Stomach (tissue), 9 donors: Measurements from ENCODE around the gene HNF1B. TPM values are rescaled to one million over a fixed set of nuclear protein-coding genes. Genes with fewer than 3 reads are reported as not detected.

Experiments used
- DNase-seq, 2 donors: peaks; one replicate each; pipeline versions ENCODE4 v3.0.0 to v3.0.0-alpha.2; 2013 to 2019
- H3K27ac ChIP-seq, 5 donors: fragments of 200-600 bp in 4 of 5; sonication (generic) in 4 of 5; one replicate each; pipeline ENCODE4 v1.5.1; 2013 to 2019; ENCODE audit warnings: mild to moderate bottlenecking in 1 of 5, moderate library complexity in 1 of 5
- H3K27me3 ChIP-seq, 3 donors: fragments of 200-600 bp; sonication (generic); one replicate each; pipeline ENCODE4 v1.5.1; 2017 to 2019; ENCODE audit warnings: mixed run types in 1 of 3
- H3K36me3 ChIP-seq, 4 donors: fragments of 200-600 bp; sonication (generic); 1 replicate in 3 of 4; 2 replicates in 1 of 4; pipeline ENCODE4 v1.5.1; 2016 to 2019
- H3K4me1 ChIP-seq, 4 donors: fragments of 200-600 bp; sonication (generic); one replicate each; pipeline ENCODE4 v1.5.1; 2016 to 2019
- H3K4me3 ChIP-seq, 4 donors: fragments of 200-600 bp; sonication (generic) in 3 of 4; one replicate each; pipeline ENCODE4 v1.5.1; 2016 to 2019; ENCODE audit warnings: mild to moderate bottlenecking in 1 of 4
- H3K9me3 ChIP-seq, 4 donors: fragments of 200-600 bp; sonication (generic); one replicate each; pipeline ENCODE4 v1.5.1; 2016 to 2019
- CTCF ChIP-seq, 7 experiments: fragments of 450-650 bp in 4 of 7; fragments of 200-600 bp in 3 of 7; sonication (generic) in 3 of 7; IDR thresholded peaks; one replicate each; pipeline ENCODE4 v1.5.1; 2016 to 2019; ENCODE audit warnings: antibody characterized with exemption in 7 of 7, control low read depth in 2 of 7, mild to moderate bottlenecking in 1 of 7
- EP300 ChIP-seq: sonication (generic); formaldehyde crosslinking; IDR thresholded peaks from one replicate; pipeline ENCODE4 v1.6.1; 2017; ENCODE audit warnings: antibody characterized with exemption
- POLR2A ChIP-seq, 4 donors: fragments of 450-650 bp; IDR thresholded peaks; one replicate each; pipeline ENCODE4 v1.6.1; 2016; ENCODE audit warnings: antibody characterized with exemption in 4 of 4, control low read depth in 2 of 4, mild to moderate bottlenecking in 1 of 4, moderate library complexity in 1 of 4
- POLR2AphosphoS5 ChIP-seq, 3 donors: sonication (generic); formaldehyde crosslinking; IDR thresholded peaks; one replicate each; pipeline ENCODE4 v1.6.1; 2016; ENCODE audit warnings: antibody characterized with exemption in 3 of 3
- intact Hi-C: fragments of 100-400 bp; cut with DNase I; formaldehyde crosslinking; loops from one replicate; pipeline ENCODE4 v1.15.1; 2023; ENCODE audit warnings: low total_unique reads
- polyA plus RNA-seq, 3 donors: library from polyadenylated mRNA; stranded (reverse); fragments of 200-250 nt; gene quantifications; one replicate each; pipeline ENCODE4 v1.2.3, GENCODE V29; 2013
- total RNA-seq, 5 donors: library from RNA; depleted of rRNA; stranded (reverse); fragments of >200 nt; gene quantifications; one replicate each; pipeline versions ENCODE4 v1.1.0 to v1.2.3, GENCODE V29; 2014 to 2016
- donor health status: healthy with polysubstance abuse.
- donor health status: Bipolar disorder and iron deficiency.
- donor health status: healthy.

Gene HNF1B
- total and polyA plus RNA-seq, 8 donors = 0.58 to 19.2 (median 7.0) TPM

GRCh38 chr17:37640015-37640414 lies 104.8 kb downstream of the HNF1B start:
- TF ChIP-seq CTCF (IDR thresholded peaks at IDR 0.05) (no peak), EP300 (no peak), POLR2A (IDR thresholded peaks at IDR 0.05) (no peak), POLR2AphosphoS5 (IDR thresholded peaks at IDR 0.05) (no peak)
- H3K27ac ChIP-seq = no peak overlapping the region
- no peak for DNase-seq
- intact Hi-C loops = no loop called here
- H3K9me3 ChIP-seq = no peaks in the 10 kb centered on the region
- peaks cover 0 to 2% (median 0%) of the 10 kb centered on the region in 3 donors for H3K27me3 ChIP-seq
- peaks cover 11 to 63% (median 58%) of the 10 kb centered on the region in 4 donors for H3K36me3 ChIP-seq
- peaks cover 5 to 53% (median 36%) of the 10 kb centered on the region in 4 donors for H3K4me1 ChIP-seq
- H3K4me3 ChIP-seq = no peak overlapping the region

GRCh38 chr17:37637956-37638355 lies 106.9 kb downstream of the HNF1B start:
- no peaks in the 10 kb centered on the region for H3K9me3 ChIP-seq
- H3K4me3 ChIP-seq = no peak overlapping the region
- intact Hi-C loops = no loop called here
- H3K27ac ChIP-seq = no peak overlapping the region
- H3K4me1 ChIP-seq = peaks cover 0 to 41% (median 29%) of the 10 kb centered on the region in 4 donors
- H3K27me3 ChIP-seq = no peaks in the 10 kb centered on the region
- DNase-seq = no peak
- TF ChIP-seq POLR2AphosphoS5 (IDR thresholded peaks at IDR 0.05) = no peak
- H3K36me3 ChIP-seq = peaks cover 11 to 80% (median 74%) of the 10 kb centered on the region in 4 donors

Other genes starting within 250 kb of the HNF1B start
- gene SYNRG, start 135.6 kb downstream of the HNF1B start, total RNA-seq = 10 to 100 TPM; 26.3 to 92.4 (median 39.1) TPM
- 1 to 10 TPM; 3.7 to 6.1 (median 5.0) TPM for gene SYNRG, start 135.6 kb downstream of the HNF1B start, polyA plus RNA-seq
- gene DDX52, start 101.6 kb downstream of the HNF1B start, total RNA-seq = 10 to 100 TPM in 4 of 5 donors, 1 to 10 TPM in 1; 7.1 to 40.0 (median 27.8) TPM
- gene DDX52, start 101.6 kb downstream of the HNF1B start, polyA plus RNA-seq = 10 to 100 TPM in 1 of 3 donors, 1 to 10 TPM in 2; 8.4 to 10.7 (median 9.6) TPM
- under 1 TPM in 1 of 5 donors, not detected in 4; 0.37 TPM for gene TBC1D3K, start 179.4 kb upstream of the HNF1B start, total RNA-seq
- not detected for gene TBC1D3K, start 179.4 kb upstream of the HNF1B start, polyA plus RNA-seq
- 10 to 100 TPM in 3 of 5 donors, 1 to 10 TPM in 2; 2.8 to 21.0 (median 12.9) TPM for gene TBC1D3L, start 244.0 kb upstream of the HNF1B start, total RNA-seq
- gene TBC1D3L, start 244.0 kb upstream of the HNF1B start, polyA plus RNA-seq = 10 to 100 TPM in 1 of 3 donors, 1 to 10 TPM in 2; 5.5 to 19.0 (median 8.7) TPM